HG03460 (cell line): ENCODE data around the gene FAM50A.
"Not testable (repeated sequence)": the region's sequence is repeated elsewhere in the genome, so short reads cannot be mapped to it uniquely, and the experiment has no call there.

Experiments
- ATAC-seq: cut with Tn5 transposase; IDR thresholded peaks from one replicate; pipeline ENCODE4 v1.9.1; 2021; ENCODE audit not compliant: unreplicated experiment

FAM50A gene

DNA sequence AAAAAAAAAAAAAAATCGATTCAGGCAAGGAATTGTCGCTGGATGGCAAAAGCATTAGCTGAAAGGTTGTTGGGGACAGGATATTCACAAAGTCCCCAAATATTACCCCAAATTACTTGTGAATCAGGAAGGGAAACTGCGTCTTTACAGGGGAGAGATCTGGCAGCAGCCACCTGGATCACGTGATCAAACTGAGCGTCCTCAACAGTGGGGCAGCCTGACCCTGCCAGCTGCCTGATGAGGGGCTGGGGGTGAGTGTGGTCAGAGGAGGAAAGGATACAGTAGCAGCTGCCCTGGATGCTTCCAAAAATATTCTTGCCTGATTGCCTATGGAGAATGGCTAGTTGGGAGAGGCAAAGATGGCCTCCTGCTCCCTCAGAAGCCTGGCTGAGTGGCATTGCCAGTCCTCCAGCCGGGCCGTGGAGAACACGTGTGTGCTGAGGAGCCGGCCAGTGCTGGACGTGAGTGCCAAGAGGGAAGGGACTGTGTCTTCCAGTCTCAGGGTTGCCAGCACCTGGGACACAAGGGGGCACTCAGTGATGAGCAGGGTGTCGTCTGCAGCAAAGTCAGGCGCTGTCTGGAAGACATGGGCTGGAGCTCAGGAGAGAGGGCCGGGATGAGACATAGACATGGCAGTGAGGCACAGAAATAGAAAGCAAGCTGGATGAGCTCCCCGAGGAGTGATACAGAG, 38.1 kb downstream of the FAM50A start:
- ATAC-seq = no peak

- ATAC-seq = no peak
Observed at GRCh38 chrX:154482786-154483185, 38.8 kb downstream of the FAM50A start.

GRCh38 chrX:154483325-154483724, 39.4 kb downstream of the FAM50A start:
- no peak for ATAC-seq

GRCh38 chrX:154484255-154485149, 40.6 kb downstream of the FAM50A start:
- ATAC-seq = no peak

DNA sequence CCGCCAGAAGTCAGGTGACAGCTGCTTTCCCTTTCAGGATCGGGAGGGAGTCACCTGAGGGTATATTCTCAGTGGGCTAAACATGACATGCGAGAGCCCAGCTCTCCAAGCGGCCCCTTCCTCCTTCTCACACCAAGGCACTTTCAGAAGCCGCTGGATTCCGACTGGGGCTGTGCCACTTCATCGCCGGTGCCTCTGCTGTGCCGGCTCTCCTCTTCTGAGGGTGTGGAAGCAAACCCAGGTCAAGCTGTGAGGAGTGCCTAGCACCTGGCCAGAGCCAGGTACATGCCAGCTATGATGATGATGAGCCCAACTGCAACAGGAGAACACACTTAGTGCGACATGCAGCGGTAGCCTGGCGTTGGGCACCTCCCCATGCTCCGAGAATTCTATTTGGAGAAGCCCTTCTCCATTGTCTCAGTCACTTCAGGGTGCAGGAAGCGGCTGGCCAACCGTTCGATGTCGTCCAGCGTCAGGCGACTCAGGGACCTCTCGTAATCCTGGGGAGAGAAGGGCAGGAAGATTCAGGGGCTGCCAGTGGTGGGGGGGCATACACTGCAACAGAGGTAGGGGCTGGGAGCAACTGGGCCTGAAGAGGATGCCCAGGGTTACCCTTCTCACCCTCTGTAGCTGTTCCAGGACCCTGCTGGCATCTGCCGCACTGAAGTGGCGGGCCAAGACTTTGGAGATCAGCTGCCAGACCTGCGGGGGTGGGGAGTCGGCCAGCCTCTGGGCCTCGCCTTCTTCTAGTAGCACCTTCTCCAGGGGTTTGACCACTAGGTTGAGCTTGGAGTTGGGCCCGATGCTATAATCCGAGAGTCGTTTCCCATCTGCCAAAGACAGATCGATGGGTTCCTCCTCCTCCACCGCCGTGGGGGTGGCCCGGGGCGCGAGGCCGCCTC, 41.5 kb downstream of the FAM50A start:
- ATAC-seq = no peak

DNA sequence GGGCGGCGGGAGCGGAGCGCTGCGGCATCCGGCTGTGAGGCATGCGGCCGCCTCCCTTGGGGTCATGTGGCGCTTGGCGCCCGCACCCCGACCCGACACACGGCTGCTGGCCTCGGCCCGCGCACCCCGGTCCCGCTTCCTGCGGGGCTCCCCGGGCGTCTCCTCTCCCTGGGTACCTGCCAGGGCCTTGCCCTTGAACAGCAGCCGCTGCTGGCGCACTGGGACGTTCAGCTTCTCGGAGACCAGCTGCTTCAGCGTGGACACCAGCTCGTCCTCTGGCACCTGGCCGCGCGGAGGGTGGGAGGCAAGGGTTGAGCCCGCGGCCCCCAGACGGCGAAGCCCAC, 42.1 kb downstream of the FAM50A start:
- no peak for ATAC-seq

DNA sequence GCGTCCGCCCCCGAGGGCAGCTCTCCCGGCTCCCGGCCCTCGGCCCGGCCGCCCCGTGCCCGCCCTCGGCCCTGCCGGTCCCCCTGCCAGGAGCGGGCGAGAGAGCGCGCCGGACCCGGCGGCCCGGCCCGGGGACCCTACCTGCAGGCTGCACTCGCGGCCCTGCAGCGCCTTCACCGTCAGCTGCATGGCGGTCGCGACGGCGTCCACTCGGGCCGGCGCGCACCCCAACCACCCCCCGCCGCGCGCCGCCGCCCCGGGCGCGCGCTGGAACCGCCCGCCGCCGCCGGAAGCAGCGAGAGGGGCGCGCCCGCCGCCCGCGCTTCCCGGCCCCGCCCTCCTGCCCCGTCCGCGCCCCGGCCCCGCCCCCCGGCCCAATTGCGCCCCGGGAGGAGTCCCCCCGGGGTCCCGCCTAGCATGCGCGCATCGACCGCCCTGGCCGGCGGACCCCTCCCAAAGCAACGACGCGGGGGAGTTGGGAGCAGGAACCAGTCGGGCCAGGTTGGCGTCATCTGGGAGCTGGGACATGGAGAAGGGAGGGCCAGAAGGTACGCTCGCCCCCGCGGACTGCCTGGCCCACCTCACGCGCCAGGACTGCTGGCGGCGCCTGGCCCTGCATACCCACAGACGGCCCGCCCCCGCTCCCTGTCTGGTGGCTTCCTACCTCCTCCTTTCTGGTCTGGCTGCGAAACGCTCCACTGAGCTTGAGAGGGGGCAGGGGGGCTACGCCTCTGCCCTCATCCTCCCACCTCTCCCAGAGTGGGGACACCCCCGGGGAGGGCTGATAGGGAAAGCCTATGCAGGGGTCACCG, 42.7 kb downstream of the FAM50A start, which contains the start of gene UBL4A:
Gene UBL4A (minus strand): TSS at position 220 of the 812 bp plus-strand sequence. CDS start 31 bp downstream, at position 189.
- ATAC-seq = peak; percentile 37

DNA sequence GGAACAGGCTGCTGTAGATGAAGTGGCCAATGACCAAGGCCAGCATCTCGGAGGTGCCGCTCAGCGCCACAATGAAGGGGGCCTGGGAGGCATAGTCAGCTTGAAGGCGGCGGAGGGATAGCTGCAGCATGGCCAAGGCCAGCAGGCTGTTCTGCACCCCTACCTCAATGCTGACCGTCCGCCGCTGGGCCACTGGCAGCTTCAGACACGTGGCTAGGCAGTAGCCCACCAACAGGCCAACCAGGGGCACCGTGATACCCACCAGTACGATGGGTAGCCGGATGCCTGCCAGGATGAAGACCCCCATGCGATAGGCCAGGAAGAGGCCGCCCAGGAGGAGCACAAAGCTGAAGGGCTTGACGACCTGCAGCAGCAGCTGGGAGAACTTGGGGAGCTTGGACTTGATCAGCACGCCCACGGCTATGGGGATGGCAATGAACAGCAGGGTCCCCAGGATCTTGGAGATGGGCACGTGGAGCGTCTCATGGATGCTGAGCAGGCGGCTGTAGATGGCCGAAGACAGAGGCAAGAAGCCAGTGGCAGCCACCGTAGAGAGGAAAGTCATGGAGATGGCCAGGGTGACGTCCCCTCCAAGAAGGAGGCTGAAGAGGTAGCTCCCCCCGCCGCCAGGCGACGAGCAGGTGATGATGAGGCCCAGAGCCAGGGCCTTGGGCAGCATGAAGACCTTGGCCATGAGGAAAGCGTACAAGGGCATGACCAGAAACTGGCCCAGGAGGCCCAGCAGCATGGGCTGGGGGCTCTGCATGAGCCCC, 43.8 kb downstream of the FAM50A start:
- no peak for ATAC-seq

- no peak for ATAC-seq
Observed at GRCh38 chrX:154488336-154489075, 44.6 kb downstream of the FAM50A start.

DNA sequence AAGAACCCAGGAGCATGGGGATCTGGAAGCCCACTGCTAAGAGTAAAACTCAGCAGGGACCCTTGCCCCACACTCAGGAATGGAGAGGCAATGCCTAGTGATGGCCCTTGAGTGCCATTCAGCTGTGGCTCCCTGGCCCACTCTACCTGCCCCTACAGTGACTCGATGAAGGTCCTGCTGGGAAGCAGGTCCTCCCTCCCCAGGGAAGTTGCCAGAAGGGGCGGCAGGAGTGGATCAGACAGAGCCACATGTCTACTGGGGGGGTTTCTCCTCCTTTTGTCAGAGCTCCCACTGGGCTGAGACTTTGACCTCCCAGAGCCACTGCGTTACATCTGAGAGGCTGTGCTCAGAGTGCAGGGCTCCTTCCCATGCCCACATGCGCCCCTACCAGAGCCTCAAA, 45.2 kb downstream of the FAM50A start:
- no peak for ATAC-seq

DNA sequence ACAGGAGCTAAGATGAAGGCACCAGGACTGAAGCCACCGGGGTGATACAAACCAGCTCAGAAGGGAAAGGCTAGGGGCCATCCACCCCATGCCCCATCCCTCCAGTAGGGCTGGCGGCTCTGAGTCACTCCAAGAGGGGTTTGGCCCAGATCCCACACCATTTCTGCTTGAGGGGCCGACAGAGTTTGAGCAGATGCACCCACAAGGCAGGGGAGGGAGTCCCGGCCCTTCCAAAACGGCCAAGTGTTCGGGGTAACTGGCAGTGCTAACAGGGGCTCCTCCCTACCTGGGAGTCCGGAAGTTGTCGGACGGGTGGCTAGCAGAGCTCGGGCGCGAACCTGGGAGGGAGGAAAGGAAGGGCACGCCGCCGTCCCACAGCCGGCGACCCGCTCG, 46.1 kb downstream of the FAM50A start:
- peak; percentile 20 for ATAC-seq

GRCh38 chrX:154490414-154491083, 46.6 kb downstream of the FAM50A start, which contains the start of gene SLC10A3:
SLC10A3 (minus strand) TSS chrX:154490629; CDS start chrX:154488940, 1,689 bp downstream.
- peak; percentile 75 for ATAC-seq

DNA sequence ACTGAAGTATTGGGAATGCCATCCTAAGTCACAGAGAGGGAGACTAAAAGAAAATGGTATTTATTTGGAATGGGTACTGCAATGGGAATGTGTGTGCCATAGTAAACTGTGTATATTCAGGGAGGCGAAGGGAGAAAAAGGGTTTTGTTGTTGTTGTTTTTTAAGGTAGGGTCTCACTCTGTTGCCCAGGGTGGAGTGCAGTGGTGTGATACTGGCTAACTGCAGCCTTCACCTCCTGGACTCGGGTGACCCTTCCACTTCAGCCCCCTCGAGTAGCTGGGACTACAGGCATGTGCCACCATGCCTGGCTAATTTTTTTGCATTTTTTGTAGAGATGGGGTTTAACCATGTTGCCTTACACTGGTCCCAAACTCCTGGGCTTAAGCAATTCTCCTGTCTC, 50.8 kb downstream of the FAM50A start:
- no peak for ATAC-seq

DNA sequence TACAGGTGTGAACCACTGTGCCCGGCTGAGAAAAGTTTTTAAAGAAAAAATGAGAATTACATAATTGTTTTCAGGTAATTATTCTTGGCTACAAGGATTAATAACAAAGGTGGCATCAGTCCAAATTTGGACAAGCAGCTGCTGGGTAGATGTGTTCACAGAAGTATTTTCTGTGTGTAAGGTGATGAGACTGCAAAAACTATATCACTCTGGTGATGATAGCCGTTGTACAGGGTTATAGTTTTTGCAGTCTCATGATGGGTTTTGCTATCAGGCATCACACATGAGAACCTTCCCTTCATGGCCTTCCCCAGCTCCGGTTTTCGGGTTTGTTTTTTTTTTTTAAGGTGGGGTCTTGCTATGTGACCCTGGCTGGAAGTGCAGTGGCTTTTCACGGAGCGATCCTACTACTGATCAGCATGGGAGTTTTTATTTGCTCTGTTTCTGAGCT, 51.6 kb downstream of the FAM50A start:
- ATAC-seq = no peak

DNA sequence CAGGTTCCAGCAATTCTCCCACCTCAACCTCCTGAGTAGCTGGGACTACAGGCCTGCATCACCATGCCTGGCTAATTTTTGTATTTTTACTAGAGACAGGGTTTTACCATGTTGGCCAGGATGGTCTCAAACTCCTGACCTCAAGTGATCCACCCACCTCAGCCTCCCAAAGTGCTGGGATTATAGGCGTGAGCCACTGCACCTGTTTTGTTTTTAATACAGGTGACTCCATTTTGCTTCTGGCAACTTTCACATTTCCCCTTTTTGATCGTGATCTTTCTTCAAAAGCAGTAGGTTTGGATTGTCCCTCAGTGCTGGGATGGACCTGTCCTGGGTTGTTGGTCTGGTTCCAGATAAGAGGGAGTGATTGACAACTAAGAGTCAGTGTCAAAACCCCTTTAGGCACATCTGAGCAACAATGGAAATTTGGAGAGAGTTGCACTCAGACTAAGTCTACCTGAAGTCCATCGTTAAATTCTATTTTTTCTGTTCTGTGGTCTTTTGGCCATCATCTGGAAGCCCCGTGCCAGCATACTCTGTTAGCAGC, 52.7 kb downstream of the FAM50A start:
- not testable (repeated sequence) for ATAC-seq
